Gastrocnemius medialis (tissue), 4 donors: Measurements from ENCODE around the gene MTIF2. TPM values are rescaled to one million over a fixed set of nuclear protein-coding genes. Genes with fewer than 3 reads are reported as not detected.

Experiments
- ATAC-seq, 2 donors: fragments of 150-250 bp; one replicate each; pipeline ENCODE4 v1.9.1; 2016
- DNase-seq, 2 donors: peaks; one replicate each; pipeline ENCODE4 v3.0.0-alpha.2; 2019
- H3K27ac ChIP-seq, 4 donors: fragments of 200-600 bp; sonication (generic); 1 replicate in 1 of 4; 2 replicates in 3 of 4; pipeline ENCODE4 v1.5.1; 2016 to 2018; ENCODE audit warnings: mild to moderate bottlenecking in 2 of 4, moderate library complexity in 1 of 4
- H3K27me3 ChIP-seq, 3 donors: fragments of 200-600 bp; sonication (generic) in 2 of 3; 1 replicate in 1 of 3; 2 replicates in 2 of 3; pipeline versions ENCODE4 v1.5.1 to v1.6.0; 2016 to 2019; ENCODE audit warnings: mild to moderate bottlenecking in 1 of 3, moderate library complexity in 1 of 3
- H3K36me3 ChIP-seq, 2 donors: fragments of 200-600 bp; sonication (generic) in 1 of 2; one replicate each; pipeline ENCODE4 v1.5.1; 2017 to 2018
- H3K4me1 ChIP-seq, 2 donors: fragments of 200-600 bp; sonication (generic) in 1 of 2; one replicate each; pipeline ENCODE4 v1.5.1; 2016 to 2017; ENCODE audit warnings: mild to moderate bottlenecking in 2 of 2
- H3K4me3 ChIP-seq, 4 donors: fragments of 200-600 bp; sonication (generic) in 3 of 4; 1 replicate in 1 of 4; 2 replicates in 3 of 4; pipeline ENCODE4 v1.5.1; 2016 to 2019; ENCODE audit warnings: mild to moderate bottlenecking in 2 of 4
- H3K9me3 ChIP-seq, 3 donors: fragments of 200-600 bp; sonication (generic) in 2 of 3; 1 replicate in 1 of 3; 2 replicates in 2 of 3; pipeline ENCODE4 v1.5.1; 2016 to 2019
- POLR2A ChIP-seq, 2 donors: fragments of 450-650 bp; IDR thresholded peaks; one replicate each; pipeline ENCODE4 v1.6.1; 2017; ENCODE audit warnings: antibody characterized with exemption in 2 of 2, mild to moderate bottlenecking in 2 of 2, moderate library complexity in 2 of 2
- in situ Hi-C, 4 donors: fragments of 200-750 bp; cut with MboI; loops; one replicate each; pipeline versions ENCODE4 v1.15.0 to v1.8.0; 2017; ENCODE audit warnings: low sequenced_read_pairs in 4 of 4
- intact Hi-C: fragments of 100-400 bp; cut with DNase I; formaldehyde crosslinking; loops from one replicate; pipeline ENCODE4 v1.15.1; 2023; ENCODE audit warnings: low total_unique reads
- total RNA-seq, 4 donors: library from RNA; depleted of rRNA; stranded (reverse); fragments of >200 nt; gene quantifications; one replicate each; pipeline versions ENCODE4 v1.1.0 to v1.2.3, GENCODE V29; 2016
- TF ChIP-seq, protein P1 (sequence below), 5 experiments: fragments of 450-650 bp in 3 of 5; fragments of 200-600 bp in 2 of 5; sonication (generic) in 2 of 5; IDR thresholded peaks in 4 of 5; conservative IDR thresholded peaks in 1 of 5; 1 replicate in 4 of 5; 2 replicates in 1 of 5; pipeline ENCODE4 v1.5.1; 2016 to 2019; ENCODE audit warnings: antibody characterized with exemption in 5 of 5, mild to moderate bottlenecking in 3 of 5, moderate library complexity in 3 of 5

The MTIF2 gene
- total RNA-seq, 4 donors from 2014 or later = 23.0 to 42.5 (median 34.7) TPM

DNA sequence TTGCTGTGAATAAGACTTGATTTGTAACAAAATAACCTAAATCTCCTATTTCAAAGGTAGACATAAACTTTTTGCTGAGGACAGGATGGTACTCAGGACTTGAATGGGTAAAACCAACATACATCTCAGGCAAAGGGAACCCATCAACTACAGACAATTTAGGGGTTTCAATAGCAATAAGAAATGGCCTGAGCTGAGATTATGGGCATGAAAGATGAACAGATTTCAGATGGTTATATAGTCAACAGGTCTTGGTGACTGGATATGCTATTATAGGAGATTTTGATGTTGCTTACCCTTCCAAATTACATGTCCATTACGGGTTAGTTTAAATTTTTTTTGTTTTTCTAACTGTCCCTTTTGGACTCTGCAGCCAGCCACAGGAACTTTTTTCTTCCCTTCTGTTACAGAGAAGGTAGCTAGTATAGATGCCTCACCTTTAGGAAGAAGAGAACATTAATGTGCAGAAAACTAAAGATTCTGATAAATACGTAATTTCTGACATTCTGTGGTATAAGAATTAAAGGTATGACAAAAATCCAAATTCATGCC, 32.0 kb downstream of the MTIF2 start:
- ATAC-seq (no peak), DNase-seq (no peak)
- intact Hi-C loops (loop anchor here (10.0 kb wide), 1 partner anchor 378 kb away; the partner anchor contains the start of gene PPP4R3B), in situ Hi-C loops (no loop called here)
- Histone ChIP-seq H3K36me3 (peaks cover 0 to 82% of the 10 kb centered on the region in 2 donors), H3K4me1 (peaks cover 14 to 17% of the 10 kb centered on the region in 2 donors), H3K27me3 (no peaks in the 10 kb centered on the region), H3K4me3 (no peak overlapping the region), H3K9me3 (no peaks in the 10 kb centered on the region), H3K27ac (no peak overlapping the region)
- TF ChIP-seq, protein P1, sequence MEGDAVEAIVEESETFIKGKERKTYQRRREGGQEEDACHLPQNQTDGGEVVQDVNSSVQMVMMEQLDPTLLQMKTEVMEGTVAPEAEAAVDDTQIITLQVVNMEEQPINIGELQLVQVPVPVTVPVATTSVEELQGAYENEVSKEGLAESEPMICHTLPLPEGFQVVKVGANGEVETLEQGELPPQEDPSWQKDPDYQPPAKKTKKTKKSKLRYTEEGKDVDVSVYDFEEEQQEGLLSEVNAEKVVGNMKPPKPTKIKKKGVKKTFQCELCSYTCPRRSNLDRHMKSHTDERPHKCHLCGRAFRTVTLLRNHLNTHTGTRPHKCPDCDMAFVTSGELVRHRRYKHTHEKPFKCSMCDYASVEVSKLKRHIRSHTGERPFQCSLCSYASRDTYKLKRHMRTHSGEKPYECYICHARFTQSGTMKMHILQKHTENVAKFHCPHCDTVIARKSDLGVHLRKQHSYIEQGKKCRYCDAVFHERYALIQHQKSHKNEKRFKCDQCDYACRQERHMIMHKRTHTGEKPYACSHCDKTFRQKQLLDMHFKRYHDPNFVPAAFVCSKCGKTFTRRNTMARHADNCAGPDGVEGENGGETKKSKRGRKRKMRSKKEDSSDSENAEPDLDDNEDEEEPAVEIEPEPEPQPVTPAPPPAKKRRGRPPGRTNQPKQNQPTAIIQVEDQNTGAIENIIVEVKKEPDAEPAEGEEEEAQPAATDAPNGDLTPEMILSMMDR (IDR thresholded peaks at IDR 0.05 in 4 of 5, conservative IDR thresholded peaks at IDR 0.05 in 1 of 5) = no peak
- TF ChIP-seq POLR2A (IDR thresholded peaks at IDR 0.05) = no peak

DNA sequence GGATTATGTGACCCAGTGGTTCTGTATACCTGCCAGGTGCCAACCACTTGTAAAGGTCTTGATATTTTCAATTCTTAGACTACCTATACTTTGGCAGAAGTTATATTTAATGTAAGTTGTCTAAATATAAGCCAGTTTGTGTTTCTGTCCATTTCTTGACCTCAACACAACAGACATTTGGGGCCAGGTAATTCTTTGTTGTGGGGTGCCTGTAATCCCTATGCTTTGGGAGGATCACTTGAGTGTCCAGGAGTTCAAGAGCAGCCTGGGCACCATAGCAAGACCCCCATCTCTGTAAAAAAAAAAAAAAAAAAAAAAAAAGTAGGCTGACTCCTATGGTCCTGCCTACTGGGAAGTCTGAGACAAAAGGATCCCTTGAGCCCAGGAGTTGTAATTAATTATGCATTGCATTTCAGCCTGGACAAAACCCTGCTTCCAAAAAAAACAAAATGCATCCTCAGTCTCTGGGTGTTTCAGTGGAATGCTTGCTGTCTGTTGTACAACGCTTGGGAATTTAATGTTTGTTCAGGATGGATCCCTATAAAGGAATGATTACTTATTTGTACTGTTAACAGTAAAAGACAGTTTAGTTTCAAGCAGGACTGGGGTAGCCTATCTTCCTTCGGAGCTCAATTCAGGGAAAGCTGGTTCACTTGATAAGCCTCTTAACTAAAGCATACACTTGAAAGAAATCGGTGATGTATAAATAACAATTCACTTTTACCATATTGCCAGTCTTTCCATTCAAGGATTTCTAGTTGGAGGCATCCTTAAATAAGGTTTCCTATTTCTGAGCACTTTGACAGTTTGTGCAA, 33.1 kb downstream of the MTIF2 start:
- Histone ChIP-seq H3K4me3 (no peak overlapping the region), H3K36me3 (peaks cover 0 to 73% of the 10 kb centered on the region in 2 donors), H3K27me3 (no peaks in the 10 kb centered on the region), H3K4me1 (peaks cover 23 to 24% of the 10 kb centered on the region in 2 donors), H3K27ac (no peak overlapping the region), H3K9me3 (no peaks in the 10 kb centered on the region)
- DNase-seq (no peak), ATAC-seq (no peak)
- in situ Hi-C loops = no loop called here
- no peak for TF ChIP-seq POLR2A (IDR thresholded peaks at IDR 0.05)
- TF ChIP-seq, protein P1 (IDR thresholded peaks at IDR 0.05 in 4 of 5, conservative IDR thresholded peaks at IDR 0.05 in 1 of 5) = no peak
- intact Hi-C loops = loop anchor here (10.0 kb wide), 1 partner anchor 379 kb away; the partner anchor contains the start of gene PPP4R3B

DNA sequence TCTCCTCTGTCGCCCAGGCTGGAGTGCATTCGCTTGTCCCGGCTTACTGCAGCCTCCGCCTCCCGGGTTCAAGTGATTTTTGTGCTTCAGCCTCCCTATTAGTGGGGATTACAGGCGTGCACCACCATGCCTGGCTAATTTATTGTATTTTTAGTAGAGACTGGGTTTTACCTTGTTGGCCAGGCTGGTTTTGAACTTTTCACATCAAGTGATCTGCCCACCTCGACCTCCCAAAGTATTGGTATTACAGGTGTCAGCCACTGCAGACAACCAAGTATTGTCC, 35.4 kb downstream of the MTIF2 start:
- no peak for ATAC-seq
- no peaks in the 10 kb centered on the region for H3K9me3 ChIP-seq
- H3K27me3 ChIP-seq = no peaks in the 10 kb centered on the region
- TF ChIP-seq, protein P1 (IDR thresholded peaks at IDR 0.05 in 4 of 5, conservative IDR thresholded peaks at IDR 0.05 in 1 of 5) = no peak
- no peak for TF ChIP-seq POLR2A (IDR thresholded peaks at IDR 0.05)
- DNase-seq = no peak
- peaks cover 0 to 50% of the 10 kb centered on the region in 2 donors for H3K36me3 ChIP-seq
- intact Hi-C loops = loop anchor here (2.0 to 10.0 kb wide), 5 partner anchors 184 to 381 kb away; partner anchors contain the start of genes CCDC88A and PPP4R3B
- H3K4me1 ChIP-seq = peaks cover 23 to 24% of the 10 kb centered on the region in 2 donors
- in situ Hi-C loops = no loop called here
- peak overlapping the region; percentile 89 to 96 (median 92) for H3K27ac ChIP-seq
- H3K4me3 ChIP-seq = peak overlapping the region; percentile 72 to 96 (median 87)

DNA sequence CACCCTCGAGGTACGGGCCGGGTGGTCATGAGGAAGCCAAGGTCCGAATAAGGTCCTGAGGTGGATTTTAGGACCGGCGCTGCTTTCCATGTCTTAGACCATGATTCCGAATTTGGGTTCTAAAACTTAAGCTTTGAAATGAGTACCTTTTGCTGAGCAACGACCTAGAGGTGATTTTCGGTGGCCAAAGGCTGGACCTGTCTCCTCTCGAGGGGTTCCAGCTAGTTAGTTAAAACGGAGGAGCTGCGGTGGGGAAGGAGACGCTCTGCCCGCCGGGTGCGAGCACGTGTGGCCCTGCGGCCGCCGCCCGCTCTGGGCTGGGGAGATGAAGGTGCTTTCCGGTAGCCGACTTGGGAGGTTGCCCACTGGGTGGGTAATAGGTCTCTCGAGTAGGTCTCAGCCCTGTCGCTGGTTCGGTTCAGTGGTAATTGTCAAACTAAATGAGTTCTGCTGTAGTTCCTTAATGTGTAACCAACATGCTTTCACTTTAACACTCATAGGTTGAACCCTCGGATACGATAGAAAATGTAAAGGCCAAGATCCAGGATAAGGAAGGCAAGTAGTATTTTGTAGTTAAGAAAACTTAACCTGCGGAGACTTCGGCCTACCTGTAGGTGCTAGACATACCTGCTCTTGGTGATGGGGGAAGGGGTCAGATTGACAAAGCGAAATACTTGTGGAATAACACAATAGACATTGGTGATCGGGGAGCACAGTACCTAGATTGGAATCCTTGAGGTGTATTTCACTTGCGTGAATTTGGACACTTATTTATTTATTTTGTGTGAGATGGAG, 36.0 kb downstream of the MTIF2 start:
- H3K4me3 ChIP-seq = peak overlapping the region; percentile 72 to 96 (median 87)
- H3K4me1 ChIP-seq = peaks cover 23 to 24% of the 10 kb centered on the region in 2 donors
- no peaks in the 10 kb centered on the region for H3K9me3 ChIP-seq
- H3K36me3 ChIP-seq = peaks cover 0 to 45% of the 10 kb centered on the region in 2 donors
- DNase-seq (peak in 1 of 2 donors; percentile 47), ATAC-seq (peak; percentile 12 to 15)
- peak overlapping the region; percentile 89 to 96 (median 92) for H3K27ac ChIP-seq
- intact Hi-C loops = loop anchor here (1.0 to 10.0 kb wide), 7 partner anchors 36 to 382 kb away; partner anchors contain the start of genes CCDC88A, CFAP36, MTIF2 and PPP4R3B
- no peaks in the 10 kb centered on the region for H3K27me3 ChIP-seq
- TF ChIP-seq, protein P1 (IDR thresholded peaks at IDR 0.05 in 4 of 5, conservative IDR thresholded peaks at IDR 0.05 in 1 of 5) = no peak
- TF ChIP-seq POLR2A (IDR thresholded peaks at IDR 0.05) = no peak
- in situ Hi-C loops = no loop called here
